NCI-H1105 (cell line): ENCODE measurements around the gene ZNF25.
A peak's percentile ranks its signal among the peaks of the same experiment; 100 is the strongest.
"Not testable (repeated sequence)": the region's sequence is repeated elsewhere in the genome, so short reads cannot be mapped to it uniquely, and the experiment has no call there.

Source experiments
- DNase-seq: peaks from one replicate; lab custom pipeline; 2025; lab: John Stamatoyannopoulos, UW

Gene ZNF25

GRCh38 chr10:37976091-37976879, at the start of gene ZNF25:
ZNF25 (minus strand) TSS chr10:37976647; CDS start chr10:37971722, 4,925 bp downstream.
- peak; percentile 88 for DNase-seq

GRCh38 chr10:38025283-38025682, 48.8 kb upstream of the ZNF25 start:
- DNase-seq: no peak

DNA sequence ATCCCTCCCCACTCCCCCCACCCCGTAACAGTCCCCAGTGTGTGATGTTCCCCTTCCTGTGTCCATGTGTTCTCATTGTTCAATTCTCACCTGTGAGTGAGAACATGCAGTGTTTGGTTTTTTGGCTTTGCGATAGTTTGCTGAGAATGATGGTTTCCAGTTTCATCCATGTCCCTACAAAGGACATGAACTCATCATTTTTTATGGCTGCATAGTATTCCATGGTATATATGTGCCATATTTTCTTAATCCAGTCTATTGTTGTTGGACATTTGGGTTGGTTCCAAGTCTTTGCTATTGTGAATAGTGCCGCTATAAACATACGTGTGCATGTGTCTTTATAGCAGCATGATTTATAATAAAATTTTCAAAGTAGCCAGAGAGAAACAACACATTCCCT, 42.7 kb upstream of the ZNF25 start:
- not testable (repeated sequence) for DNase-seq

GRCh38 chr10:38016354-38016753, 39.9 kb upstream of the ZNF25 start:
- DNase-seq: no peak

DNA sequence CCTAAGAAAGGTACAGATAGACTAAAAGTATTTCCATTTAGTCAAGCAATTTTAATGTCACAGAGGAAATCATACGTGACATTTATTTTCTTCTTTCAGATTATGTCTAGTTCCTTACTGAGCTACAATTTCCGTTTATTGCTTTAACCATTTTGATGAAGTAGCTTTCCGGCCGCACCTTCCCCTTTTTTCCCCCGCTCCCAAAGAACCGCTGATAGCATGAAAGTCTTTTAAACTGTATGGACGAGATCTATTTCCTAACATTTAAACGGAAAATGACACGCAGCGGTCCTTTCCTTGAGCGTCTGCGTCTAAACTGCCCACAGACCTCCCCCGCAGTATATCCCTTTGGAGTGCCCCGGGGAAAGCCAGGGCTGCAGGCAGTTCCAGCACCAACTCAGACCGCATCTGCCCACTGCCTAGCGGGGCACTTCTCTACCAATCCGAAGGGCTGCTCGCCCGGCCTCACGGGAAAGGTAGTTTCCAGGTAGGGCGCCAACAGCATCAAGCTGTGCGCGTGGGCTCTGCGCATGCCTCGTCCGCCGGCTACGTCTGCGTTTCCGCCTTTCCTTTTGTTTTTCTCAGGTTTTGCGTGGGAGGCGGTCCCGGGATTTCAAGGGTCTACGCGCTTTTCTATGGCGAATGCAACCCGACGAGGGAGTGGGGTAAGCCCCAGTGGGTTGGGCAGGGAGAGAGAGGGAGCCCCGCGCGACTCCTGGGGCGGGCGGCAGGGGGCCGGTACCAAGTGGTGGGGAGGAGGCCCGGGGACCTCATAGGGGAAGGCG, 33.9 kb upstream of the ZNF25 start, which contains the start of gene ZNF33A:
ZNF33A (plus strand) TSS at position 557 of the 785 bp plus-strand sequence. CDS start 1,667 bp downstream, outside the sequence.
- DNase-seq: peak; percentile 81

DNA sequence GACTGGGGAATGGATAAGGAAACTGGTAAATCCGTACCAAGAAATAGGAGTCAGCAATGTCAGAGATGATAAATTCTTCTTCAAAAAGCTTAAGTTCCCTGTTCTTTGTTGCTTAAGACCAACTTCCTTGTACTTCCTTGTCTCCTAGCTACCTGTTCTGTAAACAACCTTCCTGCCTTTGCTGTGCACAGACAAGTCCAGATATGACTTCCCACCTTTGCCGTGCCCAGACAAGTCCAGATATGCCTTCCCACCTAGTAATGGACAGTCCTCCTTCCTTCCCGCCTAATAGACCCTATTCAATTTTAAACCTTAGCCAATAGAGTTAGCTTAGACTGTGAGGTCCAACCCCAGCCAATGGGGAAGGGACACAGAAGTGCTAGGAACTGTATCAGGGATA, 31.5 kb upstream of the ZNF25 start:
- DNase-seq: no peak

- DNase-seq: no peak
Measured at GRCh38 chr10:38007551-38007950, 31.1 kb upstream of the ZNF25 start.

DNA sequence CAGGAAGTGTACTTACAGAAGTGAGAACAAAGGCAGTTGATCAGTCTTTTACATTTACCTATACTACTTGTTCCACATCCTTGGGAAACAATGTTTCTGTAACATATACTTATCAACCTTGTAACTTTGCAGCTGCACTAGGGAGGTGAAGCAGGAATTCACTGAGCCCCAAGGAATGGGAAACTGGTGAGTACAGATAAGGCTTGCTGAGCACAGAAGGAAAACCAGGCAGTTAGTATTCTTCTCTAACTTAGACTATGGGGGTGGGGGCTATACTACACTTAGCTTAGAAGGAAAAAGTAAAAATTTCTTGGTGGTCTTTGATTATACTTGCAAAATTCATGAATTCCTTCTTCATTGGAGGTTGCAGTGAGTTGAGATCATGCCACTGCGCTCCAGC, 27.1 kb upstream of the ZNF25 start:
- no peak for DNase-seq

DNA sequence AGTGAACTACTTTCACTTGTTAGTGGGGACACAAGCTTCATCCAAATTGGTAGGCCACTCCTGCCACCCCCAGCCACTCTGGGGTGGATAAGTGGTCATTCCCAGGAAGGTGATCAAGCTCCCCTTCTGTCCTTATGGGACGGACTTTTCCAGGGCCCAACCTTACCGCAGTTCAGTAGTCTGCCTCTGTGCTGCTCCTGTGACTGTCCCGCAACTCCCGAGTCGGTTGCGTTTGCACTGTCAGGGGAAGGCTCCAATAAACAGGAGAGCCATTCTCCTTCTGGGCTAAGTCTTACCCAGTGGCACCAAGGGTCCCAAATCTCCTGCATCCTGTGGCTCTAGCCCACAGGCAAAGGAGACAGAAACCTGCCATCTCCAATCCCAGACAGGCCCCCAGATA, 26.6 kb upstream of the ZNF25 start:
- DNase-seq: no peak

DNA sequence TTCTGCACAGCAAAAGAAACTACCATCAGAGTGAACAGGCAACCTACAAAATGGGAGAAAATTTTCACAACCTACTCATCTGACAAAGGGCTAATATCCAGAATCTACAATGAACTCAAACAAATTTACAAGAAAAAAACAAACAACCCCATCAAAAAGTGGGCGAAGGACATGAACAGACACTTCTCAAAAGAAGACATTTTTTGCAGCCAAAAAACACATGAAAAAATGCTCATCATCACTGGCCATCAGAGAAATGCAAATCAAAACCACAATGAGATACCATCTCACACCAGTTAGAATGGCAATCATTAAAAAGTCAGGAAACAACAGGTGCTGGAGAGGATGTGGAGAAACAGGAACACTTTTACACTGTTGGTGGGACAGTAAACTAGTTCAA, 24.0 kb upstream of the ZNF25 start:
- not testable (repeated sequence) for DNase-seq

DNA sequence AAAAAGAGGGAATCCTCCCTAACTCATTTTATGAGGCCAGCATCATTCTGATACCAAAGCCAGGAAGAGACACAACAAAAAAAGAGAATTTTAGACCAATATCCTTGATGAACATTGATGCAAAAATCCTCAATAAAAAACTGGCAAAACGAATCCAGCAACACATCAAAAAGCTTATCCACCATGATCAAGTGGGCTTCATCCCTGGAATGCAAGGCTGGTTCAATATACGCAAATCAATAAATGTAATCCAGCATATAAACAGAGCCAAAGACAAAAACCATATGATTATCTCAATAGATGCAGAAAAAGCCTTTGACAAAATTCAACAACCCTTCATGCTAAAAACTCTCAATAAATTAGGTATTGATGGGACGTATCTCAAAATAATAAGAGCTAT, 22.5 kb upstream of the ZNF25 start:
- not testable (repeated sequence) for DNase-seq

GRCh38 chr10:37992083-37992482, 15.6 kb upstream of the ZNF25 start:
- DNase-seq: no peak

GRCh38 chr10:37991655-37992054, 15.2 kb upstream of the ZNF25 start:
- no peak for DNase-seq

DNA sequence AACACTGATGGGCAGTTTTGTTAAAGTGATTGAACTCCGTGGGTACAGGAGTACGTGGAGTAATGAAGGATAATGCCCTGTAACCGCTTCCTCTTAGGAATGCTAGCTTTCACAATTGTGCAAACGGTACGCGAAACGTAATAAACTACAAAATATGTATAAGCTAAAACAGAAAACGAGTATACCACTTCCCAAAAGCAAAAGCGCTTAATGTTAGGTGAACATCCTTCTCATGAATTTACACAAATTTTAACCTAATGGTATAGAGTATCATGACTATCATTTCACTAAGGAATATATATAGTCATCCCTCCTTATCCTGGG, 395 bp upstream of the ZNF25 start:
- DNase-seq: no peak

GRCh38 chr10:37975401-37975991, 951 bp downstream of the ZNF25 start:
- no peak for DNase-seq

GRCh38 chr10:37972396-37972795, 4.1 kb downstream of the ZNF25 start:
- DNase-seq: no peak

DNA sequence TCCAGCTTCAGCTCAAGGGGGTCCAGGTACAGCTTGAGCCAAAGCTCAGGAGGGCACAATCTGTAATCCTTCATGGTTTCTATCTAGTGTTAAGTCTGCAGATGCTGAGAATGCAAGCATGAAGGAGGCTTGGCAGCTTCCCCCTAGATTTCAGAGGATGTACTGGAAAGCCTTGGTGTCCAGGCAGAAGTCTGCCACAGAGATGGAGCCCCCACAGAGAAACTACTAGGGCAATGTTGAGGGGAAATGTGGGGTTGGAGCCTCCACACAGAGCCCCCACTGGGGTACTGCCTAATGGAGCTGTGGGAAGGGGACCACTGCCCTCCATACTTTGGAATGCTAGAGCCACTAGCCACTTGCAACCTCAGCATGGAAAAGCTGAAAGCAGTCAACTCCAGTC, 11.4 kb downstream of the ZNF25 start:
- DNase-seq: no peak

DNA sequence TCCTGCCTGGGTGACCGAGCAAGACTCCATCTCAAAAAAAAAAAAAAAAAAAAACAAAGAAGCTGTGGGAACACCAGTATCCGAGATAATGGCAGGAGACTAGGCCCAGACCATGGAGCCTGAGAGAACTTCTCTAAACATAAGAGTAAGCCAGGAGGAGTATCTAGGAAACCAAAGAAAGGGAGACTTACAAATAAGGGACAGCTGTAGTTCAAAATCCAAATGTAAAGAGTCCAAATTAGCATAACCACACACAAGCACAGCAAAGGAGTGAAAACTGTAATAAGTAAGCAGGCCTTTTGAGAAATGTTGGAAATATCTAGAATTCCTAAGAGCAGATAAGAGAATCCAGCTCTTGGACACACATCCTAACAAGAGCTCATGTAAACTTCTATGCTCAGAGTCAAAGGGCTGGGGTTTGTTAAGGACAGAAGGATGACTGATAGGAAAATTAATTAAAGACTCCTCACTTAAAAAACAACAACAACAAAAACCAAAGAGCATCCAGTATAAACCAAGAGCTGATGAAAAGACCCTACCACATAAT, 15.8 kb downstream of the ZNF25 start:
- no peak for DNase-seq

DNA sequence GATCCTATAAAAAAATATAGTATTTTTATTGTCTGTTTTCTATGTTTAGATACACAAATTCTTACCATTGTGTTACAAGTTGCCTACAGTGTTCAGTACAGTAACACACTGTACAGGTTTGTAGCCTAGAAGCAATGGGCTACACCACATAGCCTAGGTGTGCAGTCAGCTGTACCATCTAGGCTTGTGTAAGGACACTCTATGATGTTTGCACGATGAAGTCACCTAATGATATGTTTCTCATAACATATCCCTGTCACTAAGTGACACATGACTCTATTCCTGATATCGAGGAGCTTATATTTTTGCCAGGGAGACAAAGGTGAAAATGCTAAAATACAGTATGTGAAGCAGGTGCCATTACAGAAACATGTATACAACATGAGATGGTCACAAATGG, 18.6 kb downstream of the ZNF25 start:
- no peak for DNase-seq

DNA sequence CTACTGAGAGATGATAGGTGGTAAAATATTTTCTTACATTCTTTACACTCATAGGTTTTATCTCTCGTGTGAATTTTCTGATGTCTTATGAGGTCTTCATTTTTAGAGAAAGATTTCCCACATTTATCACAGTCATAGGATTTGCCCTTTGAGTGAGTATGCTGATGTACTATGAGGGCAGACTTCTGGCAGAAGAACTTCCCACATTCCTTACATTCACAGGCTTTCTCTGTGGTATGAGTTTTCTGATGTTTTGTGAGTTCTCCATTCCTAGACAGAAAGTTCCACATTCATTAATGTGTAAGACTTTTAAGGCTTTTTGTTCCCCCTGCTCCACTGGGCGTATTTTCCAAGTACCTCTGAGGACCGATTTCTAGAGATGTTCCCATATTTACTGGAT, 23.5 kb downstream of the ZNF25 start:
- no peak for DNase-seq

GRCh38 chr10:37952043-37952755, 24.2 kb downstream of the ZNF25 start:
- no peak for DNase-seq

DNA sequence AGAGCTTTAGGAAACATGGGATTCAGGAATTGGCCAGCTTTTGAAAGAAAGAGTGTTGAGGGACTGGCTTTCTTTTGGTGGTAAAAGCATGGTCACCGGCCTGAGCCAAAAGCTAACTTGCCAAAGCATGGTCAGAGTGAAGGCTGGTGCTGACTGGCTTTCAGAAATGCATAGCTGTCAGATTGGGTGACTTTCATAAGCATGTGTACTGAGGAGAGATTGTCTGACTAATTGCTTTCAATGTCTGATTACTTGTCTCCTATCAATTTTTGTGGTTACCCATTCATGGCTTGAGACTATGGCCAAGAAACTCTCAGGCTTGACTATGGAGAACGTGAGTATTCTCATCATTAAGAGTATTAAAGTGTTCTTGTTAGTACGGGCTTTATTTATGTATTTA, 28.2 kb downstream of the ZNF25 start:
- no peak for DNase-seq
